ACC112 (cell line): ENCODE results near the gene UBAP1.
"Not testable (repeated sequence)": the region's sequence is repeated elsewhere in the genome, so short reads cannot be mapped to it uniquely, and the experiment has no call there.

Experiments used
- H2AFZ ChIP-seq: fragments of 200-600 bp; sonication (generic); one replicate; pipeline ENCODE4 v1.6.0; 2017; ENCODE audit warnings: antibody characterized with exemption, low read length; ENCODE audit not compliant: unreplicated experiment
- H3K27ac ChIP-seq: fragments of 200-600 bp; sonication (generic); 2 replicates; pipeline ENCODE4 v1.5.1; 2014; ENCODE audit warnings: low read depth, mild to moderate bottlenecking, antibody characterized with exemption, low read length, moderate library complexity
- H3K27me3 ChIP-seq: fragments of 200-600 bp; sonication (generic); 2 replicates; pipeline ENCODE4 v1.6.1; 2014; ENCODE audit warnings: mild to moderate bottlenecking, antibody characterized with exemption, low read length, moderate library complexity, mixed read lengths; ENCODE audit not compliant: insufficient read depth
- H3K36me3 ChIP-seq: fragments of 200-600 bp; sonication (generic); 2 replicates; pipeline ENCODE4 v1.6.1; 2016; ENCODE audit warnings: mild to moderate bottlenecking, antibody characterized with exemption, low read length, moderate library complexity, mixed read lengths; ENCODE audit not compliant: insufficient read depth
- H3K4me1 ChIP-seq: fragments of 200-600 bp; sonication (generic); one replicate; pipeline ENCODE4 v1.6.1; 2016; ENCODE audit warnings: low read length, mixed read lengths; ENCODE audit not compliant: insufficient read depth, unreplicated experiment, control insufficient read depth
- H3K4me3 ChIP-seq: fragments of 200-600 bp; sonication (generic); 2 replicates; pipeline ENCODE4 v1.5.1; 2014; ENCODE audit warnings: mild to moderate bottlenecking, low read depth, low read length
- H3K79me2 ChIP-seq: fragments of 200-600 bp; sonication (generic); one replicate; pipeline ENCODE4 v1.6.0; 2016; ENCODE audit warnings: low read length; ENCODE audit not compliant: control insufficient read depth, unreplicated experiment, insufficient read depth

The UBAP1 gene

GRCh38 chr9:34291423-34291822 is 112.6 kb downstream of the UBAP1 start:
- Histone ChIP-seq H3K36me3 (no peaks in the 10 kb centered on the region), H3K4me1 (no peaks in the 10 kb centered on the region), H3K79me2 (no peaks in the 10 kb centered on the region), H3K4me3 (no peak overlapping the region), H3K27me3 (no peaks in the 10 kb centered on the region), H2AFZ (no peak overlapping the region), H3K27ac (no peak overlapping the region)

DNA sequence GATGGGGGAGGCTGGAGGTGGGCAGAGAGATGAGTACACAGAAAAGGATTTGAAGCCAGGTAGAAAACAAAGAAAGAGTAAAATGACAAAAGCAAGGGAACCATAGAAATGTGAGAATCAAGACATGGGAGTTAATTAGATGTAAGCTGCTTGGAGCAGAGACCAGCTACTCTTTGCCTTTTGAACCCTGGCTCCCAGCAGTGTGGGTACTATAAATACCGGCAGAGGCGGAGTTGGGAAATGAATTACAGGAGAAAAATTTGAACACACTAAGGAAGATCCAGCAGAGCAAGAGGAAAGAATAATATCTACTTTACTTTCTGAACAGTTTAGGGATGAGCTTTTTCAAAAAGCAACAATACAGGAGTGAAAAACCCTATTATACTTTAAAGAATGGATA is 113.7 kb downstream of the UBAP1 start:
- Histone ChIP-seq H3K27me3 (no peaks in the 10 kb centered on the region), H2AFZ (no peak overlapping the region), H3K36me3 (no peaks in the 10 kb centered on the region), H3K79me2 (no peaks in the 10 kb centered on the region), H3K27ac (no peak overlapping the region), H3K4me1 (no peaks in the 10 kb centered on the region), H3K4me3 (no peak overlapping the region)

- H3K27ac ChIP-seq, H3K4me1 ChIP-seq, H2AFZ ChIP-seq, H3K79me2 ChIP-seq, H3K36me3 ChIP-seq, H3K27me3 ChIP-seq, H3K4me3 ChIP-seq: not testable (repeated sequence)
Measured at GRCh38 chr9:34301064-34301463, 122.2 kb downstream of the UBAP1 start.
